AG04449 (cell line): ENCODE data around the gene RAD51AP1.

Experiments
- CTCF ChIA-PET: fragments of 350-600 bp; formaldehyde crosslinking; extraction: SDS; loops from one replicate; lab custom pipeline; 2021; ENCODE audit warnings: antibody characterized with exemption; lab: Yijun Ruan, JAX
- POLR2A ChIA-PET: fragments of 400-600, 350-600 bp; formaldehyde crosslinking; extraction: SDS; loops from one replicate; lab custom pipeline; 2020; ENCODE audit warnings: antibody characterized with exemption, inconsistent platforms; lab: Yijun Ruan, JAX
- DNase-seq: peaks from one replicate; pipeline ENCODE4 v3.0.0-alpha.2; 2010; ENCODE audit warnings: low read depth, low spot score
- H3K4me3 ChIP-seq: 2 replicates; pipeline ENCODE4 v1.5.1; 2011; ENCODE audit warnings: low read depth, mild to moderate bottlenecking, control low read depth, low read length
- CTCF ChIP-seq: IDR thresholded peaks from one replicate; pipeline ENCODE4 v1.5.1; 2011; ENCODE audit warnings: mild to moderate bottlenecking, moderate library complexity, low read length, control low read depth, inconsistent platforms; ENCODE audit not compliant: insufficient read depth; ENCODE audit errors: missing control alignments

The RAD51AP1 gene

GRCh38 chr12:4538207-4539160 lies at the start of gene RAD51AP1:
RAD51AP1 (plus strand) TSS chr12:4538890; CDS start chr12:4538940, 50 bp downstream.
- DNase-seq = peak; percentile 87
- CTCF ChIA-PET = interaction anchor here (1.0 kb wide), 1 partner anchor 12 kb away, joined by 4 read pairs; no protein-coding TSS in a partner anchor
- no peak for TF ChIP-seq CTCF
- POLR2A ChIA-PET = no interaction called here
- H3K4me3 ChIP-seq = peak within 1 kb of the TSS; percentile 93

GRCh38 chr12:4489556-4489955 lies 49.1 kb upstream of the RAD51AP1 start:
- CTCF ChIA-PET = no interaction called here
- no peak overlapping the region for H3K4me3 ChIP-seq
- DNase-seq = no peak
- POLR2A ChIA-PET = no interaction called here
- no peak for TF ChIP-seq CTCF

GRCh38 chr12:4490973-4491372 lies 47.7 kb upstream of the RAD51AP1 start:
- H3K4me3 ChIP-seq = no peak overlapping the region
- ChIA-PET POLR2A (no interaction called here), CTCF (no interaction called here)
- DNase-seq = no peak
- TF ChIP-seq CTCF = no peak

- ChIA-PET POLR2A (no interaction called here), CTCF (no interaction called here)
- no peak for DNase-seq
- H3K4me3 ChIP-seq = no peak overlapping the region
- TF ChIP-seq CTCF = no peak
These were observed 42.4 kb upstream of the RAD51AP1 start for GRCh38 chr12:4496145-4496838.

- CTCF ChIA-PET = no interaction called here
- POLR2A ChIA-PET = no interaction called here
- no peak overlapping the region for H3K4me3 ChIP-seq
- DNase-seq = no peak
- no peak for TF ChIP-seq CTCF
These were observed 39.5 kb upstream of the RAD51AP1 start for GRCh38 chr12:4499186-4499585.

GRCh38 chr12:4505376-4505986 lies 33.2 kb upstream of the RAD51AP1 start:
- ChIA-PET POLR2A (no interaction called here), CTCF (no interaction called here)
- peak; percentile 29 for DNase-seq
- H3K4me3 ChIP-seq = no peak overlapping the region
- no peak for TF ChIP-seq CTCF
